ENCODE data around the gene MCOLN3. TPM values are rescaled to one million over a fixed set of nuclear protein-coding genes. Genes with fewer than 3 reads are reported as not detected.

Gene MCOLN3, protein sequence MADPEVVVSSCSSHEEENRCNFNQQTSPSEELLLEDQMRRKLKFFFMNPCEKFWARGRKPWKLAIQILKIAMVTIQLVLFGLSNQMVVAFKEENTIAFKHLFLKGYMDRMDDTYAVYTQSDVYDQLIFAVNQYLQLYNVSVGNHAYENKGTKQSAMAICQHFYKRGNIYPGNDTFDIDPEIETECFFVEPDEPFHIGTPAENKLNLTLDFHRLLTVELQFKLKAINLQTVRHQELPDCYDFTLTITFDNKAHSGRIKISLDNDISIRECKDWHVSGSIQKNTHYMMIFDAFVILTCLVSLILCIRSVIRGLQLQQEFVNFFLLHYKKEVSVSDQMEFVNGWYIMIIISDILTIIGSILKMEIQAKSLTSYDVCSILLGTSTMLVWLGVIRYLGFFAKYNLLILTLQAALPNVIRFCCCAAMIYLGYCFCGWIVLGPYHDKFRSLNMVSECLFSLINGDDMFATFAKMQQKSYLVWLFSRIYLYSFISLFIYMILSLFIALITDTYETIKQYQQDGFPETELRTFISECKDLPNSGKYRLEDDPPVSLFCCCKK
- total RNA-seq = 10 to 100 TPM in 1 of 3 donors, 1 to 10 TPM in 2; 2.9 to 13.6 (median 3.2) TPM

DNA sequence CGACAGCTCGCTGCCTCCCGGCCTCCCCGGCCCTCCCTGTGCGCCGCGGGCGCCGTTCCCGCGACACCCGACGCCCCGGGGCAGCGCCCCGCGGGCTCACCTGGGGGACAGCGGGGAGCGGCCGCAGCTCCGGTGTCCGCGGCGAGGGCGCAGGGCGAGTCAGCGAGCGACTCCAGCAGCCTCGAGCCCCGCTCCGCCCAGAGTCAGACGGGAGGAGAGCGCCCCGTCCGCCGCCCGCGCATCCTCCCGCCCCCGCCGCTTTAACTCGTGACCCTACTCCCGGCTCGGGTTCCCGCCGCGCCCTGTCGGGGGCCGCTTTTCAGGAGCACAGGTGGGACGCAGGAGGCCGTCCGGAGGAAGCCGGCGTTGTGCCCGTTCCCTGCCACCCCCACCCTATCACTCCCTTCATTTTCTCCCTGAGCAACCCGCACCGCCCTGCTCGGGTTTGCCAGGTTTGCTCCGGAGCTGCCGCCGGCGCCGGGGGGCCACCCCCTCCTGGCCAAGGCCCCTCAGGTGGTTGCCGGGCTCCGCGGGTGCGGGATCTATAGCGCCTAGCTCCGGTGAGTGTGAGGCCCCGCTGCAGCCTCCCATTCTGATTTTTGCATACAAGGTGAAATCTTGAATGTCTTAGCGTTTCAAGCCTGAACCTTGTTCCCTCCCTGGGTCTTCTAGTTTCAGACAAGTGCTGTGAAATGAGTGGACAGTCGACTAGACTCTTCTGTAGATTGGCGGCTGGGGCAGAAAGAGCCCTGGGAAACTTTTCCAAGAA is at the start of gene MCOLN3:
MCOLN3 (minus strand) TSS at position 205 of the 769 bp plus-strand sequence. CDS start 3,140 bp downstream, outside the sequence.
- Histone ChIP-seq H3K27ac (no peak within 1 kb of the TSS), H3K27me3 (peaks cover 0 to 9% of the 10 kb centered on the region in 2 donors), H3K4me1 (no peaks in the 10 kb centered on the region), H3K4me3 (peak within 1 kb of the TSS; percentile 63 to 78 (median 66)), H3K9me3 (no peaks in the 10 kb centered on the region), H3K36me3 (no peaks in the 10 kb centered on the region)
- intact Hi-C loops (cut with DNase I; ENCODE audit: low total_unique reads) = no loop called here
- DNase-seq (ENCODE audit: low spot score in 2 of 2) = no peak
- TF ChIP-seq POLR2AphosphoS5 (IDR thresholded peaks at IDR 0.05) = no peak
- TF ChIP-seq POLR2A (IDR thresholded peaks at IDR 0.05) = no peak
- TF ChIP-seq, protein P1, sequence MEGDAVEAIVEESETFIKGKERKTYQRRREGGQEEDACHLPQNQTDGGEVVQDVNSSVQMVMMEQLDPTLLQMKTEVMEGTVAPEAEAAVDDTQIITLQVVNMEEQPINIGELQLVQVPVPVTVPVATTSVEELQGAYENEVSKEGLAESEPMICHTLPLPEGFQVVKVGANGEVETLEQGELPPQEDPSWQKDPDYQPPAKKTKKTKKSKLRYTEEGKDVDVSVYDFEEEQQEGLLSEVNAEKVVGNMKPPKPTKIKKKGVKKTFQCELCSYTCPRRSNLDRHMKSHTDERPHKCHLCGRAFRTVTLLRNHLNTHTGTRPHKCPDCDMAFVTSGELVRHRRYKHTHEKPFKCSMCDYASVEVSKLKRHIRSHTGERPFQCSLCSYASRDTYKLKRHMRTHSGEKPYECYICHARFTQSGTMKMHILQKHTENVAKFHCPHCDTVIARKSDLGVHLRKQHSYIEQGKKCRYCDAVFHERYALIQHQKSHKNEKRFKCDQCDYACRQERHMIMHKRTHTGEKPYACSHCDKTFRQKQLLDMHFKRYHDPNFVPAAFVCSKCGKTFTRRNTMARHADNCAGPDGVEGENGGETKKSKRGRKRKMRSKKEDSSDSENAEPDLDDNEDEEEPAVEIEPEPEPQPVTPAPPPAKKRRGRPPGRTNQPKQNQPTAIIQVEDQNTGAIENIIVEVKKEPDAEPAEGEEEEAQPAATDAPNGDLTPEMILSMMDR (IDR thresholded peaks at IDR 0.05) = no peak

DNA sequence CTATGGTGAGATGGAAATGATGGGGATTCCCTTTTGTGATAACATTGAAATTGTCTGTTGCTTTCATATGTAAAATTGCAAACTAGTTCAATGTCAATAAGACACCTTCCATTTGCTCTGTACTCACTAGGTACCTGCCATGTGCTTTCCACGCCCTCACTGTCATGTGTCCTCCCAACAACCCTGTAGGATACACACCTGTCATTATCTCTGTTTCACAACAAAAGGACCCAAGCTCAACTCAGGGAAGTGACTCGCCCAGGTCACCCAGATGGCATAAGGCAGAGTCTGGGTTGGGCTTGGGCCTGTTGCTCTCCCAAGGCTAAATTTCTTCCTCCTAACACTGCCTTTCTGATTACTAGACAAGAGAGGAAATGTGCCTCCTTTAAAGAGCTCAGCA is 45.3 kb upstream of the MCOLN3 start:
- no peaks in the 10 kb centered on the region for H3K4me1 ChIP-seq
- no peaks in the 10 kb centered on the region for H3K27me3 ChIP-seq
- TF ChIP-seq POLR2A (IDR thresholded peaks at IDR 0.05) = no peak
- TF ChIP-seq, protein P1 (IDR thresholded peaks at IDR 0.05) = no peak
- TF ChIP-seq POLR2AphosphoS5 (IDR thresholded peaks at IDR 0.05) = no peak
- no peak overlapping the region for H3K4me3 ChIP-seq
- intact Hi-C loops (cut with DNase I; ENCODE audit: low total_unique reads) = no loop called here
- no peak overlapping the region for H3K27ac ChIP-seq
- H3K36me3 ChIP-seq = no peaks in the 10 kb centered on the region
- DNase-seq (ENCODE audit: low spot score in 2 of 2) = no peak
- H3K9me3 ChIP-seq = no peaks in the 10 kb centered on the region

DNA sequence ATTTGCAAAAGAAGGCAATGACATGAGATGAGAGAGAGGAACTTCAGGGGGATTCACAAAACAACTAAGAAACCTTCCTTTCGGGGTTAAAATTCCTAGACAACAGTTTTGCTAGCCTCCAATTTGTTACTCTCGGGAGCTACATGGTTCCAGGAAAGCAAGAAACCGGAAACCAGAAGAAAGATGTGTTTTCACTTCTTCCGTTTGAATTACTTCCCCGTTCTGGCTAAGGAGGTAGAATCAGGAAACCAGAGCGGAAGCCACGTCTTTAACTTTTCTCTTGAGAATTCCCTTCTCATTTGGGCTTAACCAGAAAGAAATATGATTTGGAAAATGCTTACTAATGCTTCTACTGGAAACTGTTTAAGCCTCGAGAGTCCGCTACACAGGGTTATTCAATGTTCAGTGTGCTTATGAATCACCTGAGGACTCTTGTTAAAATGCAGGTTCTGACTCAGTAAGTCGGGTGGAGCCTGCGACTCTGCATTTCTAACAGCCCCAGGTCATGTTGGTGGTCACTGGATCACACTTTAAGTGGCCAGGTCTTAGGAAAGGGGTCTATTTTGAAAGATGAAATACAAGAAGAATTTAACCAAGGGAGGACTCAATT is 43.5 kb upstream of the MCOLN3 start:
- intact Hi-C loops (cut with DNase I; ENCODE audit: low total_unique reads) = no loop called here
- Histone ChIP-seq H3K36me3 (no peaks in the 10 kb centered on the region), H3K27ac (no peak overlapping the region), H3K27me3 (no peaks in the 10 kb centered on the region), H3K4me3 (peak overlapping the region in 1 of 3 donors; percentile 9), H3K4me1 (no peaks in the 10 kb centered on the region), H3K9me3 (no peaks in the 10 kb centered on the region)
- no peak for DNase-seq (ENCODE audit: low spot score in 2 of 2)
- TF ChIP-seq, protein P1 (IDR thresholded peaks at IDR 0.05) = no peak
- TF ChIP-seq POLR2AphosphoS5 (IDR thresholded peaks at IDR 0.05) (no peak), POLR2A (IDR thresholded peaks at IDR 0.05) (no peak)

DNA sequence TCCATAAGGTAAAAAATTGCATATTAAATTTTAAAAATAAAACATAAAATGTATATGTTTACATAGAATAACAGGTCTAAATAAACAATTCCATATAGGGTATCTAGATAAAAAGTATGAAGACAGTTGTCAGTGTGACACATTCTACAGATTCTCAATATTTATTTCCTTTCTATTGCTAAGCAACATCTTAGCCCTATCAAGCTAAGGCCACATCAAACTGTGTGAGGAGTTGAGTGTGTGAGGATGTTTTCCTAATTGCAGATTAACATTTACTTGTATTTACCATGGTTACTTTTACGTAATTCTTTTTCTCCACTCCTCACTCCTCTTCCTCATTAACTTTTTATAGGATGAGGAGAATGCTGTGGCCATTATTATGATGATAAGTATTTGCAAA is 41.9 kb upstream of the MCOLN3 start:
- Histone ChIP-seq H3K27me3 (no peaks in the 10 kb centered on the region), H3K9me3 (no peaks in the 10 kb centered on the region), H3K36me3 (no peaks in the 10 kb centered on the region), H3K4me1 (no peaks in the 10 kb centered on the region), H3K27ac (no peak overlapping the region), H3K4me3 (no peak overlapping the region)
- no peak for TF ChIP-seq POLR2A (IDR thresholded peaks at IDR 0.05)
- TF ChIP-seq, protein P1 (IDR thresholded peaks at IDR 0.05) = no peak
- no peak for TF ChIP-seq POLR2AphosphoS5 (IDR thresholded peaks at IDR 0.05)
- intact Hi-C loops (cut with DNase I; ENCODE audit: low total_unique reads) = no loop called here
- no peak for DNase-seq (ENCODE audit: low spot score in 2 of 2)

Data from breast epithelium (tissue), 4 donors.